Endometrial microvascular endothelial cells (primary cell): ENCODE data around the gene JAKMIP3. TPM values are rescaled to one million over a fixed set of nuclear protein-coding genes. Genes with fewer than 3 reads are reported as not detected.

Experiments
- in situ Hi-C: cut with HindIII; loops from 2 replicates; pipeline ENCODE4 v1.10.0; 2017; ENCODE audit warnings: low sequenced_read_pairs, low pct_unique_long_range_greater_than_20kb; ENCODE audit errors: inconsistent ontology term
- total RNA-seq: library from RNA; depleted of rRNA; stranded (reverse); fragments of >200 nt; gene quantifications from one replicate; pipeline ENCODE4 v1.2.3, GENCODE V29; 2015; ENCODE audit errors: inconsistent ontology term

The JAKMIP3 gene
- total RNA-seq, 1 donor from 2014 or later, result not detected

DNA sequence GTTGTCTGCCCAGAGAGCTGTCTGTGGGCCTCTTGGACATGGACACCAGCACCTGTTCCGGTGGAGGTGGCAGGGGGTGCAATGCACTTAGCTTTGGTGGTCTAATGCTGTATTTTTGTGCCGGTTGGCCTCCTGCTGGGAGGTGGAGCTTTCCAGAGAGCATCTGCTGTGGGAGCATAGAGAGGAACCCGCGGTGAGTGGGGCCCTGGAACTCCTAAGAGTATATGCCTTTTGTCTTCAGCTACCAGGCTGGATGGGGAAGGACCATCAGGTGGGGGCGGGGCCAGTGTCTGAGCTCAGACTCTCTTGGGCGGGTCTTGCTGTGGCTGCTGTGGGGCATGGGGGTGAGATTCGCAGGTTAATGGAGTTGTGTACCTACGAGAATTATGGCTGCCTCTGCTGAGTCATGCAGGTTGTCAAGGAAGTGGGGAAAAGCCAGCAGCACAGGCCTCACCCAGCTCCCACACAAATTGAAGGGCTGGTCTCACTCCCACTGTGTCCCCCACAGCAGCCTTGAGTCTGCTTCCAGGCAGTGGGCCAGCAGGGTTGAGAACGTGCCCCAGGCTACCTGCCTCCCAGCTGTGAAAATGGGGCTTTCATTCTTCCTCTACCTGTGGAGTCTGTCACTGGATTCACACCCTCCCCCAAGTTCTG lies 29.0 kb downstream of the JAKMIP3 start:
- in situ Hi-C loops, result no loop called here

DNA sequence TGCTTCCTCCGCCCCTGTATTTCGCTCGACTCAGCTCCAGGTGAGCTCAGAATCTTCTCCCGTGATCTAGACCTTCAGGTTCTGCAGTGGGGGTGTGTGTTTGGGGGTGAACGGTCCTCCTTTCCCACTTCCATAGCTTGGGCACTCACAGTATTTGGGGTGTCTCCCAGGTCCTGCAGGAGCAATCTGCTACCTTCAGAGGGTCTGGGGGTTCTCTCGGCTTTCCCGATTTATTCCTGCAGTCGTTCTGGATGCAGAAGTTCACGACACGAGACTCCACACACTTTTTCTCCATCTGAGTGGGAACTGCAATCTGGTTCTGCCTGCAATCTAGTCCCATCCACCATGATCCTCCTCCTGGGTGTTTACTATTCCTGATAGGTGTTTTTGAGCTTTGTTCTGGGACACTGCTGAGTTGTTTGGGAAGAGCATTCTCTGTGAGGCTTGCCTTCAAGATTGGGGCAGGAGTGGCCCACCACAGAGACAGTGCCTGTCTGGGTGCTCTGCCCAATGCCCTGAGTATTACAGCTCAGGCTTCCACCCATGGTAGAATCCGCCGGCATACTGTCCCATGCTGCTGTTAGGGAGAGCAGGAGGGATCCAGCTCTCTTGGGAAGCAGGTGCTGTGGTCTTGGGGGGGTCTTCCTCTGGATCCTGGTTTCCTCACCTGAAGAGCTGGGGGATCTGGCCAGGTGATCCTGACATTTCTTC lies 29.8 kb downstream of the JAKMIP3 start:
- in situ Hi-C loops, result no loop called here

GRCh38 chr10:132096223-132096622 lies 30.5 kb downstream of the JAKMIP3 start:
- in situ Hi-C loops, result no loop called here

DNA sequence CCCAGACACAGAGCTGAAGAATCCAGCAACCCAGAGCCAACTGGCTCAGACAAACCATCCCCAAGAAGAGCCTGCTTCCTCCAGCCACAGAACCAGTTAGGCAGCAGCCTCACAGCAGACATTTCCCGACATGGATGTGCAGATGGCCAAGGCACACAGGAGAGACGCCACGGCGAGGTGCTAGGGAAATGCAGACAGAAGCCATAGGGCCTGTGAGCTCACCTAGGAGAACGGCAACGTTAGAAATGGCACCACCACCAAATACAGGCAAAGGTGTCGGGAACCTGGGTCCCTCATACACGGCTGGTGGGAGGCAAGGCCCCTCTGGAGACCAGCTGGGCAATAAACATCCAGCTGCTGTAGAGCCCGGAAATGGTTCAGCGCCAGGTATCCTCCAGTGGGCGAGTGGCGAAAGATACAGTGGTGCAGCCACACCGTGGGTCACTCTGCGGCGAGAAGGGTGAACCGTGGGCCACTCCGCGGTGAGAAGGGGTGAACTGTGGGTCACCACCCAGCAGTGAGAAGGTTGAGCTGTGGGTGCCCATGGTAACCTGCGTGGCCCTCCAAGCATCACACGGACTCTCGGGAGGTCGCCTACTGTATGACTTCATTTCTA lies 31.2 kb downstream of the JAKMIP3 start:
- in situ Hi-C loops, result no loop called here

DNA sequence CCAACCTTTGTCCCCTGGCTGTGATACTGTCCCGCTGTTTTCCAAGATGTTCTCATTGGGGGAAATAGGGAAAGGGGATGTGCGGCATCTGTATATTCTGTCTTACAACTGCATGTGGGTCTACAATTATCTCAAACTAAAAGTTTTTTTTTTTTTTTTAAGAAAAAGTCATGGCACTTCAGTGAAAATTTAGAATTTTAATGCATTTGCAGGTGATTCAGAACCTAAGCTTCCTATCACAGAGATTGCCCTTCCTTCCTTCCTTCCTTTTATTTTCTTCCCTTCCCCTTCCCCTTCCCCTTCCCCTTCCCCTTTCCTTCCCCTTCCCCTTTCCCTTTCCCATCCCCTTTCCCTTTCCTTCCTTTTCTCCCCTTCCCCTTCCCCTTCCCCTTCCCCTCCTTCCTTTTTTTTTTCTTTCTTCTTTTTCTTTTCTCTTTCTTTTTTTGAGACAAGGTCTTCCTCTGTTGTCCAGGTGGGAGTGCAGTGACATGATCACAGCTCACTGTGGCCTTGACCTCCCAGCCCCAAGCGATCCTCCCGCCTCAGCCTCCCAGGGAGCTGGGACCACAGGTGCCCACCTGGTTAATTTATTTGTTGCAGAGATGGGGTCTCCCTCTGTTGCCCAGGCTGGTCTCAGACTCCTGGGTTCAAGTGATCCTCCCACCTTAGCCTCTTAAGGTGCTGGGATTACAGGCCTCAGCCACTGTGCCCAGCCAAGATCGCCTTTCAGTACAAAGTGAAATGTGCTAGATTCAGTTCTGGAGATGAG lies 32.0 kb downstream of the JAKMIP3 start:
- in situ Hi-C loops, result no loop called here

GRCh38 chr10:132098539-132099388 lies 33.0 kb downstream of the JAKMIP3 start:
- in situ Hi-C loops, result no loop called here

DNA sequence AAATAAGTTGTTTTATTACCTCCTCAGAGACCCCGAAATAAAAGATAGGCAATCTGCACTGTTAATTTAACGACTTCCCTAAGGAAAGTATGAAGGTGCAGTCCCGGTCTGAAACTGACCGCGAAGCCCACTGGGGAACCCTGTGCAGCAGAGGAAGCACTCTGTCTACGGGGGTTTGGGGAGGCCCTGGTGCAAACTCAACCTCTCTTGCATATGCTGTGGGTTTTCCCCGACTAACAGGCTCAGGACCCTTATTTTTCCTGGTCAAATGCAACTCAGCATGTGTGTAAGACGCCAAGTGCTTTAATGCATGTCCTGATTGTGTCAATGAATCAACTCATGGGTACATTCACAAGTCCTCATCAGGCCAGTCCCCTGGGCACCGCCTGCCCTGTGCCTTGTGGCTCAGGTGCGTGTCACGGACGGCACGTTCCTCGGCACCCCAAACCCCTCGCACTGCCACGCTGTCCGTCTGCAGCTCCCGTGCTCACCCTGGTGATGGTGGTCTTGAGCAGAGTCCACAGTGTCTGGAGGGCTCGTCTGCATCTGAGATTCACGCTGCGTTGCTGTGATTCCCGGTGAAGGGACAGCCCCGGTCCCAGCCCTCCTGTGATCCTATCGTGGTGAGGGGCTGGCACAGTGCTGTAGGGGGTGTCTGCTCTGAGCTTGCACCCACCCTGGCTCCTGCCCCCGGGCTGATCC lies 33.8 kb downstream of the JAKMIP3 start:
- in situ Hi-C loops, result no loop called here

DNA sequence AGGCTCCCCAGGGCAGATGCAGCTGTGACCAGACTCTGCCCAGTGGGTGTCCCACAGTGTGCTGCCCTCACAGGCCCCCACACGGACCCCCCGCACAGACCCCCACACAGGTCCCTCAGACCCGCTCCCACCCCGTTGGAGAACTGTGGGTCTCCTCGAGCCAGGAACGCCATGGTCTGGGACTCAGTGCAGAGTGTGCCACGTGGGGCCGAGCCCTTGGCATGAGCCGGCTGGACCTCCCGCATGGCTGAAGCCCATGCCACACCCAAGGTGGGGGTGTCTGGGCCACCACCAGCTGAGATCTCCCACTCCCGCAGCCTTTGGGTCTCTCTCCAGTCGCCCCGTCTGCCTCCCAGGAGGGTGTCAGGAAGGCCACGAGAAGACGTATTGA lies 34.3 kb downstream of the JAKMIP3 start:
- in situ Hi-C loops, result no loop called here

DNA sequence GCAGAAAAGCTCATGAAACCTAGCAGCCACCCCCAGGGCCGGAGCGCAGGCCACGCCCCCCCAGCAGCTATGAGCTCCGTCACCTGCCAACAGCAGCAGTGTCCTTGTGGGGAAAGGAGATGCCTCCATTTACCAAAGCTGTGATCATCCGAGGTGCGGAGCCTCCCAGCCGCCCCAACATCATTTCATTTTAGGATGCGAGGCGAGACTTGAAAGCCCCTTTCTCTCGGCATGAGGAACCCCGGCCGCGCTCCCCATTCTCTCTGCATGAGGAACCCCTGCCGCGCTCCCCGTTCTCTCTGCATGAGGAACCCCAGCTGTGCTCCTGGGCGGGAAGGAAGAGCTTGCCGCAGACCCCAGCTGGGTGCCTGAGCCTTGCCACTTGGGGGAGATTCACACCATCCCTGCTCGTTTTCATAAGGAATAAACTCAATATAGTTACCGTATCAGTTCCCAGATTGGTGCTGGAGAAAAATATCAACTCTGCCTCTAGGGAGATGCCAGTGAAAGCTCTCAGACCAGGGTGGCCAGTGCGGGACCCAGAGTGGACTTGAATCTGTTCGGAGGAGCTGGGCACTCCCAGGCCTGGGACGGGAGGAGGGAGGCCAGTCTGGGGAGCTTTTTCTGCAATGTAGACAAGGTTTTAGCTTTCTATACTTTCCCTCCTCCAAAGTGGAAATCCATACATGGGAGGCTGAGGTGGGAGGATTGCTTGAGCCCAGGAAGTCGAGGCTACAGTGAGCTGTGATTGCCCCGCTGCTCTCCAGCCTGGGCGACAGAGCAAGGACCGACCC lies 35.0 kb downstream of the JAKMIP3 start:
- in situ Hi-C loops, result no loop called here

- in situ Hi-C loops, result no loop called here
These were observed 35.8 kb downstream of the JAKMIP3 start for GRCh38 chr10:132101529-132101928.

DNA sequence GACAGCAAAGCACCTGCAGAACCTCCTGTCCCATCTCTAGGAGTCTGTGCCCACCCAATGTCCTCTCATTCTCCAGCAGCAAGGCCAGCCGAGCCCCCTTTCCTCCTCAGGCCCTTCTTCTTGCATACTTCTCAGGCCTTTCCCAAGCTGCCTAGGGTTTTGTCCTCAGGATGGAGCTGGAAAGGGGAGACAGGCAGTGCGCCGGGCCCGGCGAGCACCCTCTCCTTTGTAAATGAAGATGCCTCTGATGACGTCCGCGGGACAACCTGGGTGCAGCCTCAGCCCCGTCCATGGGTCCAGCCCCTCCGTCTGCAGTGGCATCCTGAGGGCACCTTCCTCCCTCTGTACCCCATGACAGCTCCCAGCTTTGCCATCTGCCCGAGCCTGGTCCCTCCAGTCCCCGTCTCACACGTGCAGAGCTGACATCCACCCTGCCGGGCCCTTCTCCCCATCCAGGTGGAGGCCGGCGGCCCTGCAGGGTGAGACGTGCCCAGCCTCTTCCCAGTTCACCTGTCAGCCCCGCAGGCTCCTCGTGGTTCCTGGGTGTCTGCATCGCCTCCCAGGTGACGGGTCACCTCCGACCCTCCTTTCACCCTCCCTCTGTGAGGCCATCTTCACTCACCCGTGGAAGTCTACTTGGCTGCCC lies 36.4 kb downstream of the JAKMIP3 start:
- in situ Hi-C loops, result no loop called here

- in situ Hi-C loops, result no loop called here
These were observed 37.0 kb downstream of the JAKMIP3 start for GRCh38 chr10:132102717-132103110.

DNA sequence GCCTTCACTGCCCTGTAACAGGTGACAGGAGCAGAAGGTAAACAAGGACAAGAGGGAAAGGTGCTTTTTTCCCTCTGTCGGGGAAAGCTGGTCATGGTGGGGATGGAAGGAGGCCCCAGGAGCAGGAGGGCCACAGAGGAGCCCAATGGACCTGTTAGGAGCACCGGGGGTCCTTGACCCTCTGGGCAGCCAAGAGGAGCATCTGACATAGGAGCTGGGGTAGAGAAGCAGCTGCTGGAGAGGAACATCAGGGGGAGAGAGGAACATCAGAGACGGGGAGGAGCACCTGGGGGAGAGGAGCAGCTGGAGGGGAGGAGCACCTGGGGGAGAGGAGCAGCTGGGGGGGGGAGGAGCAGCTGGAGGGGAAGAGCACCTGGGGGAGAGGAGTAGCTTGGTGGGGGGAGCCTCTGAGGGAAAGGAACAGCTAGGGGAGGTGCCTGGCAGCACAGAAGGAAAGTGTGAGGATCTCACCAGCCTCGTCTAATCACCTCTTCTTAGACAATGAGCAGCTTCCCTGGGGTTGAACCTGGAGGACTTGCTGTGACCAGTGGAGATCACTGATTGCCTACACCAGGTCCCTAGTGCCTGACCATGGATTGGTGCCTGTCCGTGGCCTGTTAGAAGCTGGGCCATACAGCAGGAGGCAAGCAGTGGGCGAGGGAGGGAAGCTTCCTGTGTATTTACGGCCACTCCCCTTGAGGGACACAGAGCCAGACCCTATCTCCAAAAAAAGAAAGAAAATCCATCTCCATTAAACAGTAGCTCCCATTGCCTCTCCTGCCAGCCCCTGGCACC lies 37.6 kb downstream of the JAKMIP3 start:
- in situ Hi-C loops, result no loop called here

DNA sequence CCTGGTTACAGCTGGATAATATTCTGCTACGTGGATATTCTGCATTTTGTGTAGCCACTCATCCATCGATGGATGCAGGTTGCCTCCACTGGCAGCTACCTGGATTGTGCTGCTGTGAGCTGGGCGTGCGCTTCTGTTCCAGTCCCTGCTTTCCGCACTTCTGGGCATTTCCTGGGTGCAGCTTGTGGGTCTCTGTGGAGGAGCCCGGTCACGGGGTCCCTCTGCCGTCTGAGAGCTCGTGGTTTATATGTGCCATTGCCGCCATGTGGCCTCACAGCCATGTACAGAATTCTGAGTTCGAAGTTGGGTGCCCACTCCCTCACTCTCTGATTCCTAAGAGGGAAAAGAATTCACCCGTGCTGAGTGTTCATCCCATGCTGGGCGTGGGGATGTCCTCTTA lies 38.3 kb downstream of the JAKMIP3 start:
- in situ Hi-C loops, result no loop called here

DNA sequence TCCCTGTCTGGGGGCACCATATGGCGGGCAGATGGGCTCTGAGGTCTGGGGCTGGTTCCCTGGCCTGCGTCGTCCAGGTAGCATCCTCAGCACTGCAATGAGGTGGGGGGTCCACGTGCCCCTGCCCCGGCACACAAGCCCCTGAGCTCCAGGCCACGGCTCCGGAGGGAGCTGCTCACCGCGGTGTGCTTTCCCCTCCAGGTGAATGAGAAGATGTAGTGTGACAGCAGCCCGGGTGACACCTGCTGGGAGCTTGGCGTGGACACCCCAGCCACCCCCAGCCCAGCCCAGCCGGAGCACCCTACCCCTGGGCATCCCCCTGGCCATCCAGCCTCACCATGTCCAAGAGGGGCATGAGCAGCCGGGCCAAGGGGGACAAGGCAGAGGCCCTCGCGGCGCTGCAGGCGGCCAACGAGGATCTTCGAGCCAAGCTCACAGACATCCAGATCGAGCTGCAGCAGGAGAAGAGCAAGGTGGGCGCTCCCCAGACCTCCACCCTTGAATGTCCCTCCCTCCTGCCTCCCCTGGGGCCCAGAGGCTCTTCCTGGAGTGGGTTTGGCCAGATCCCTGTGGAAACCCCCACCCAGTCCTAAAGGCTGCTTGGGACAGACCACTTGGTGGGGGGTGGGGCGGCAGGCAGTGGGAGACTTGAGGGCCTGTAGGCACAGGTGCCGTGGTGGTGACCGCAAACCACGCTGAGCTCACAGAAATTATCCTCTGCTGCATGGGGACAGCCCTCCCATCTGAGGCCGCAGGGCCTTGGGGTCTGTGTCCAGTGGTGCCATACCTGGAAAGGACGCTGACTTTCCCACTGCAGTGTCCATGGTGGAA lies 38.9 kb downstream of the JAKMIP3 start:
- in situ Hi-C loops, result no loop called here
